PC-9 (cell line): ENCODE data around the gene LRRC8C. TPM values are rescaled to one million over a fixed set of nuclear protein-coding genes. Genes with fewer than 3 reads are reported as not detected.

ENCODE experiments used
- BruUV-seq: library from RNA; stranded (reverse); fragments of 400-500 nt; replicated peaks from 2 replicates; lab custom pipeline; 2021; lab: Mats Ljungman, UMichigan
- CTCF ChIA-PET: fragments of 300-600 bp; sonication (Branson Sonifier 250); formaldehyde crosslinking; loops from one replicate; lab custom pipeline; 2022; ENCODE audit warnings: antibody characterized with exemption; lab: Charles Lee
- POLR2A ChIA-PET: fragments of 300-600 bp; sonication (Branson Sonifier 250); formaldehyde crosslinking; loops from one replicate; lab custom pipeline; 2022; ENCODE audit warnings: antibody characterized with exemption; ENCODE audit not compliant: unreplicated experiment; lab: Charles Lee
- DNase-seq, 2 experiments: peaks; one replicate each; pipeline versions ENCODE4 v3.0.0 to v3.0.0-alpha.2; 2015 to 2022; ENCODE audit warnings: mixed read lengths in 1 of 2
- H2AFZ ChIP-seq: fragments of 200-600 bp; sonication (generic); 2 replicates; pipeline ENCODE4 v1.8.1; 2017; ENCODE audit warnings: antibody characterized with exemption
- H3F3A ChIP-seq: fragments of 200-600 bp; sonication (generic); 2 replicates; pipeline ENCODE4 v1.8.1; 2017; ENCODE audit warnings: antibody characterized with exemption, mild to moderate bottlenecking, low read depth; ENCODE audit not compliant: insufficient read depth
- H3K27ac ChIP-seq: fragments of 200-600 bp; sonication (generic); 2 replicates; pipeline ENCODE4 v1.6.1; 2016; ENCODE audit warnings: mixed run types
- H3K27me3 ChIP-seq: fragments of 200-600 bp; sonication (generic); 2 replicates; pipeline ENCODE4 v1.6.1; 2016; ENCODE audit warnings: low read depth, mixed run types; ENCODE audit not compliant: insufficient read depth
- H3K36me3 ChIP-seq: fragments of 200-600 bp; sonication (generic); 2 replicates; pipeline ENCODE4 v1.6.1; 2016; ENCODE audit warnings: low read depth, mixed run types
- H3K4me1 ChIP-seq: fragments of 200-600 bp; sonication (generic); replicated peaks from 2 replicates; pipeline ENCODE4 v1.6.1; 2016; ENCODE audit warnings: mixed run types; ENCODE audit not compliant: insufficient read depth
- H3K4me2 ChIP-seq: fragments of 200-600 bp; sonication (generic); 2 replicates; pipeline ENCODE4 v1.6.1; 2017; ENCODE audit warnings: mixed run types
- H3K4me3 ChIP-seq: fragments of 200-600 bp; sonication (generic); 2 replicates; pipeline ENCODE4 v1.6.1; 2016; ENCODE audit warnings: mixed run types
- H3K79me2 ChIP-seq: fragments of 200-600 bp; sonication (generic); 2 replicates; pipeline ENCODE4 v1.6.1; 2017; ENCODE audit warnings: low read depth, mixed run types
- H3K9me2 ChIP-seq: fragments of 200-600 bp; sonication (generic); 2 replicates; pipeline ENCODE4 v1.8.1; 2017; ENCODE audit warnings: mild to moderate bottlenecking; ENCODE audit not compliant: insufficient read depth
- H3K9me3 ChIP-seq: fragments of 200-600 bp; sonication (generic); 2 replicates; pipeline ENCODE4 v1.8.1; 2016; ENCODE audit warnings: low read depth; ENCODE audit not compliant: insufficient read depth
- H4K20me1 ChIP-seq: fragments of 200-600 bp; sonication (generic); 2 replicates; pipeline ENCODE4 v1.8.1; 2017; ENCODE audit not compliant: insufficient read depth
- EZH2 ChIP-seq: fragments of 200-600 bp; sonication (generic); IDR thresholded peaks from 2 replicates; pipeline ENCODE4 v1.8.0; 2017; ENCODE audit warnings: antibody characterized with exemption, low read depth
- intact Hi-C: fragments of 100-400 bp; cut with micrococcal nuclease; formaldehyde crosslinking; loops from one replicate; pipeline ENCODE4 v1.10.0; 2022; ENCODE audit not compliant: unreplicated experiment
- total RNA-seq: library from RNA; stranded (reverse); gene quantifications from 2 replicates; pipeline ENCODE4 v1.2.3, GENCODE V29; 2021
- TF ChIP-seq, protein P1 (sequence below): fragments of 200-600 bp; sonication (generic); conservative IDR thresholded peaks from 2 replicates; pipeline ENCODE4 v1.6.1; 2017; ENCODE audit warnings: mixed run types, antibody characterized with exemption, mild to moderate bottlenecking, moderate library complexity

Gene LRRC8C
- total RNA-seq, 1 experiment from 2014 or later = 2.2 TPM

DNA sequence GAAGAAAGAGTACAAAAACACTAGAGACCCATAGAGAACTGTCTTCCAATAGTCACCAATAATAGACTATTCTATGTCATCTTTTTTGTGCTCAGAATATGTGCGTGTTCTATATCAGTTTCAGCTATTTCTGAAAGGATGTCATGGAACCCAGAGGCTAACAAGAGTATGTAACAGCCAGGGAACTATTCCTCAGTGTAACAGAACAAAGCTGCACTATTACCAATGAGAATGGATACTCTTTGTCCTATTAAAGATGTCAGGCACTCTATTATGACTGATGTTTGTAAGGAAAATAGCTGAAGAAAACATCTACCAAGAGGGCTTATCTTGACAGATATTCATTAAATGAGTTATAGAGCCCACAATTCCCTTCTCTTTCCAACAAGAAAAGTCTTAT, 8.6 kb upstream of the LRRC8C start:
- Histone ChIP-seq H4K20me1 (no peaks in the 10 kb centered on the region), H3K4me3 (no peak overlapping the region), H3K4me2 (no peak overlapping the region), H3F3A (no peaks in the 10 kb centered on the region), H3K9me3 (no peaks in the 10 kb centered on the region), H3K27ac (no peak overlapping the region), H3K36me3 (no peaks in the 10 kb centered on the region), H3K27me3 (no peaks in the 10 kb centered on the region), H2AFZ (no peak overlapping the region), H3K9me2 (no peaks in the 10 kb centered on the region; the same call in 1 of the 2 replicates), H3K4me1 (no peaks in the 10 kb centered on the region), H3K79me2 (no peaks in the 10 kb centered on the region)
- ChIA-PET CTCF (no interaction called here), POLR2A (no interaction called here)
- intact Hi-C loops = no loop called here
- no peak for DNase-seq
- TF ChIP-seq EZH2 = no peak
- TF ChIP-seq, protein P1, sequence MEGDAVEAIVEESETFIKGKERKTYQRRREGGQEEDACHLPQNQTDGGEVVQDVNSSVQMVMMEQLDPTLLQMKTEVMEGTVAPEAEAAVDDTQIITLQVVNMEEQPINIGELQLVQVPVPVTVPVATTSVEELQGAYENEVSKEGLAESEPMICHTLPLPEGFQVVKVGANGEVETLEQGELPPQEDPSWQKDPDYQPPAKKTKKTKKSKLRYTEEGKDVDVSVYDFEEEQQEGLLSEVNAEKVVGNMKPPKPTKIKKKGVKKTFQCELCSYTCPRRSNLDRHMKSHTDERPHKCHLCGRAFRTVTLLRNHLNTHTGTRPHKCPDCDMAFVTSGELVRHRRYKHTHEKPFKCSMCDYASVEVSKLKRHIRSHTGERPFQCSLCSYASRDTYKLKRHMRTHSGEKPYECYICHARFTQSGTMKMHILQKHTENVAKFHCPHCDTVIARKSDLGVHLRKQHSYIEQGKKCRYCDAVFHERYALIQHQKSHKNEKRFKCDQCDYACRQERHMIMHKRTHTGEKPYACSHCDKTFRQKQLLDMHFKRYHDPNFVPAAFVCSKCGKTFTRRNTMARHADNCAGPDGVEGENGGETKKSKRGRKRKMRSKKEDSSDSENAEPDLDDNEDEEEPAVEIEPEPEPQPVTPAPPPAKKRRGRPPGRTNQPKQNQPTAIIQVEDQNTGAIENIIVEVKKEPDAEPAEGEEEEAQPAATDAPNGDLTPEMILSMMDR = no peak
- BruUV-seq = no TSS peak

DNA sequence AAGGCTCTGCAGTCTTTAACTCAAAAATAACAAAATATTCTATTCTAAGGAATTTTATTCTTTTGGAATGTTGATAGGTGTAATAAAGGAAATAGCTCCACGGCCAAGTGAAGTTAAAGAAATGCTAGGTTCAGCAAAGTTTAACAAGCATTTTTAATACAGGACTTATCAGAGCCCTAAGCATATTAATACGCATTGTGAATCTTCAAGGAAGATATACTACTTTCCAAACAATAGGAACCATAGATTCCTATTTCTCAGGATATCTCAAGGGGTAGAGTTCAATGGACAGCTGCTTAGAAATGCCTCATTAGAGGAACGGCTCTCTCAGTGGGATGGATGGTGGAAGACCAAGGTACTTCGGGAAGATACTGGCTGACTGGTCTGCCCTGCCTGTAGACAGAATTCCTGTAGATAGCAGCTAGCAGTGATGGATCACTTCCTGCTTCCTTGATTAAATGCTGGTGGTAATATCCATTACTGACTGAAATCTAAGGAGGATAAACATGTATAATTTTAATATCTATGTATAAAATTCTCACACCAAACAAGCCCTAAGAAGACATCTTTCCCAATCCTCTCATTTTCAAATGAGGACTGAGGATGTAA, 8.1 kb upstream of the LRRC8C start:
- no peaks in the 10 kb centered on the region for H3K9me3 ChIP-seq
- H3K4me1 ChIP-seq = no peaks in the 10 kb centered on the region
- H3K79me2 ChIP-seq = no peaks in the 10 kb centered on the region
- DNase-seq = no peak
- H3K27me3 ChIP-seq = no peaks in the 10 kb centered on the region
- ChIA-PET POLR2A (interaction anchor here (0.6 kb wide), 1 partner anchor 126 kb away, joined by 3 read pairs; no protein-coding TSS in a partner anchor), CTCF (no interaction called here)
- no peak overlapping the region for H3K4me2 ChIP-seq
- BruUV-seq = no TSS peak
- no peaks in the 10 kb centered on the region for H3K36me3 ChIP-seq
- intact Hi-C loops = no loop called here
- no peak overlapping the region for H3K4me3 ChIP-seq
- H4K20me1 ChIP-seq = no peaks in the 10 kb centered on the region
- no peaks in the 10 kb centered on the region for H3F3A ChIP-seq
- no peaks in the 10 kb centered on the region; the same call in 1 of the 2 replicates for H3K9me2 ChIP-seq
- TF ChIP-seq, protein P1 = no peak
- no peak for TF ChIP-seq EZH2
- no peak overlapping the region for H2AFZ ChIP-seq
- H3K27ac ChIP-seq = no peak overlapping the region

DNA sequence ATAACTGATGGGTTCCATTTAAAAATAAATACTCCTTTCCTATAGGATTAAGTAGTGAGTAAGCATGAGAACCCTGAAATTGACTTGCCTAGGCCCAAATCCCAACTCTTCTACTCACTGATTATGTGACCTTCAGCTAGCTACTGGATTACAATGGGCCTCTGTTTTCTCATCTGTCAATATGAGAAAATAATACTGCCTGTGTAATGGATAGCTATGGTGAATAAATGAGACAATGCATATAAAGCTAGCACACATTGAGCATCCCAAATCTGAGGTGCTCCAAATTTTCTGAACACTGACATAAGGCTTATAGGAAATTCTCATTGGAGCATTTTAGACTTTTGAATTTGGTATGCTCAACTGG, 5.3 kb upstream of the LRRC8C start:
- Histone ChIP-seq H3K4me1 (no peaks in the 10 kb centered on the region), H3K36me3 (no peaks in the 10 kb centered on the region), H4K20me1 (no peaks in the 10 kb centered on the region), H3K9me3 (no peaks in the 10 kb centered on the region), H3K9me2 (no peaks in the 10 kb centered on the region; the same call in 1 of the 2 replicates), H3F3A (peaks cover 4% of the 10 kb centered on the region; the same call in 1 of the 2 replicates), H3K27me3 (no peaks in the 10 kb centered on the region), H3K79me2 (no peaks in the 10 kb centered on the region), H3K4me2 (no peak overlapping the region), H3K4me3 (no peak overlapping the region), H2AFZ (no peak overlapping the region), H3K27ac (no peak overlapping the region)
- ChIA-PET CTCF (no interaction called here), POLR2A (no interaction called here)
- no TSS peak for BruUV-seq
- no peak for DNase-seq
- TF ChIP-seq, protein P1 = no peak
- no peak for TF ChIP-seq EZH2
- intact Hi-C loops = no loop called here
